Measurements from ENCODE around the gene PRSS12. TPM values are rescaled to one million over a fixed set of nuclear protein-coding genes. Genes with fewer than 3 reads are reported as not detected.

Gene PRSS12
- total RNA-seq, result 0.51 and 0.65 TPM in 2 replicates

DNA sequence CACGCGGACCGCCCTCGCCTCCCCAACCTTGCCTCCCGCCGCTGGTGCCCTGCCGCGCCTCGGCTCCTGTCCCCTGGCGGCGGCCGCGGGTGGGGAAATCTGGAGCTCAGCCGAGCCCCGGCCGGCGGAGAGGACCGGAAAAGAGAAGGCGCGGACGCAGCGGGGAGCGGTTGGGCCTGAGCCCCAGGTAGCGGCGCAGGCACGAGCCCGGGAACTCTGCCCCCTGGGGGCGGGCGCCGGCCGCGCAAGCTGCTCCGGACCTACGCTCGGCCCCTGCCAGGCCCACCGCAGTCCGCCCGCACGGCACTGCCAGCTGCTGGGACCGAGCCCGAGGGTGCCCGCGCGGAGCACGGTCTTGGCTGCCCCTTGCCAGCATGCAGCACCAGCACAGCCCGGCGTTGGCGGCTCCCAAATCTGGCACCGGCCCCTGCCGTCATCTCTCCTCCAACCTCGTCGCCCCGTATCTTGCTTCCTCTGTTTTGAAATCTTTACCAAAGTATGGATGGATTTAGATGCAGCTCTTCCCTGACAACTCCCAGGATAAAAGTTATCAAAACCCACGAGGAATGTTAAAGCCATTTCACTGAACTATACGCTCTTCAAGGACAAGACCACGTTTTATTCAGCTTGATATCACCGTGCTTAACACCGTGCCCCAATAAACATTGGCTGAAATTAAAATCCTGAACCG lies at the start of gene PRSS12:
TSS of gene PRSS12 (minus strand) at position 161 of the 691 bp plus-strand sequence. CDS start 283 bp downstream, outside the sequence.

All from mesangial cell (primary cell).